ENCODE data around the gene TCF4.

The TCF4 gene

DNA sequence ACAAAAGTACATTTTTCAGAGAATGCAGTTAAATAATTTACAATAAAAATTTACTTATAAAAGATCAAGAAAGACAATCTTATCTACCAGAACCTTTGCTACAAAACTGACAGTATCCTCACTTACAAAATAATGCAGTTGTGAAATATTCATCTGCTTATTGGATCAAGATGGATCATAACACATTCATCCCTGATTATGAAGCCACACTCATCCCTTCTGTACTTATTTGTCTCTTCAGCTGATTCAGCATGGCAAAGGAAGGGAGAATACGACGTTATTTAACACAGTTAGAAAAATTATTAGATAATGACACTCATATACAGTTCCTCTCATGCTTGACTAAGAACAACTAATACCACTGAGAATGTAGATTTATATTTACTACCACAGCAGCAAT is 46.4 kb downstream of the TCF4 start:
- Histone ChIP-seq H3K4me3 (ENCODE audit: low read length) (no peak overlapping the region), H3K79me2 (ENCODE audit: low read length) (no peaks in the 10 kb centered on the region), H3K27ac (ENCODE audit: low read length) (no peak overlapping the region), H2AFZ (ENCODE audit: low read length) (no peak overlapping the region), H3K9ac (ENCODE audit: low read length) (no peak overlapping the region), H3K4me1 (ENCODE audit: low read length) (no peaks in the 10 kb centered on the region), H3K36me3 (replicated peaks; ENCODE audit: insufficient read depth, low read length) (no peaks in the 10 kb centered on the region), H3K27me3 (replicated peaks; ENCODE audit: insufficient read depth, low read length) (no peaks in the 10 kb centered on the region), H3F3A (ENCODE audit: insufficient read depth, low read length) (no peaks in the 10 kb centered on the region), H4K20me1 (ENCODE audit: insufficient read depth, low read length) (no peaks in the 10 kb centered on the region), H3K4me2 (ENCODE audit: low read depth, low read length) (no peak overlapping the region), H3K9me2 (replicated peaks; ENCODE audit: insufficient read depth, low read length) (no peaks in the 10 kb centered on the region), H3K9me3 (replicated peaks; ENCODE audit: insufficient read depth, low read length) (no peaks in the 10 kb centered on the region)
- DNase-seq, result no peak
- TF ChIP-seq EZH2 (optimal IDR thresholded peaks at IDR 0.05; ENCODE audit: low read depth, low read length) (no peak), EZH2phosphoT487 (IDR thresholded peaks at IDR 0.05; ENCODE audit: low read length) (no peak), CTCF (IDR thresholded peaks at IDR 0.05; ENCODE audit: low read length) (no peak)

DNA sequence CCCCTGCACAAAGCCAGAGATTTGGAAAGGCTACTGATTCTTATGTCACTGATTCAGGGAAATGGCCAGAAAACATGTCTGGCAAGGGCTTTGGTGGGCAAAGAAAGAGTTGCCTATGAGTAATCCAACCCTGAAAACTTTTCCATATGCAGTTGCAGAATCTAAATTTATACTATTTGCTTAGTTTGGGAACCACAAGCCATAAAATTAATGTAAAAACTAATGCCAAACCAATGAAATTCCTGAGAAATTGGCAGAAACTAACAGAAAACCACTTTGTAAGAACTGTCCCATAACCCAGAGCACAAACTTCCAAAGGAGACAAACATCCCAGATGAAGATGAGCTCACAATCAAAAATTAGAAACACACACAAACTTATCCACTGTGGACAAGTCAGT is 48.8 kb downstream of the TCF4 start:
- TF ChIP-seq CTCF (IDR thresholded peaks at IDR 0.05; ENCODE audit: low read length) (no peak), EZH2 (optimal IDR thresholded peaks at IDR 0.05; ENCODE audit: low read depth, low read length) (no peak), EZH2phosphoT487 (IDR thresholded peaks at IDR 0.05; ENCODE audit: low read length) (no peak)
- DNase-seq, result no peak
- Histone ChIP-seq H3K36me3 (replicated peaks; ENCODE audit: insufficient read depth, low read length) (no peaks in the 10 kb centered on the region), H3K27me3 (replicated peaks; ENCODE audit: insufficient read depth, low read length) (no peaks in the 10 kb centered on the region), H3K4me1 (ENCODE audit: low read length) (peaks cover 9% of the 10 kb centered on the region), H3K27ac (ENCODE audit: low read length) (no peak overlapping the region), H3K4me3 (ENCODE audit: low read length) (no peak overlapping the region), H3K9me3 (replicated peaks; ENCODE audit: insufficient read depth, low read length) (no peaks in the 10 kb centered on the region), H3K79me2 (ENCODE audit: low read length) (no peaks in the 10 kb centered on the region), H4K20me1 (ENCODE audit: insufficient read depth, low read length) (no peaks in the 10 kb centered on the region), H3K9me2 (replicated peaks; ENCODE audit: insufficient read depth, low read length) (no peaks in the 10 kb centered on the region), H2AFZ (ENCODE audit: low read length) (no peak overlapping the region), H3K4me2 (ENCODE audit: low read depth, low read length) (no peak overlapping the region), H3K9ac (ENCODE audit: low read length) (no peak overlapping the region), H3F3A (ENCODE audit: insufficient read depth, low read length) (peaks cover 6% of the 10 kb centered on the region)

DNA sequence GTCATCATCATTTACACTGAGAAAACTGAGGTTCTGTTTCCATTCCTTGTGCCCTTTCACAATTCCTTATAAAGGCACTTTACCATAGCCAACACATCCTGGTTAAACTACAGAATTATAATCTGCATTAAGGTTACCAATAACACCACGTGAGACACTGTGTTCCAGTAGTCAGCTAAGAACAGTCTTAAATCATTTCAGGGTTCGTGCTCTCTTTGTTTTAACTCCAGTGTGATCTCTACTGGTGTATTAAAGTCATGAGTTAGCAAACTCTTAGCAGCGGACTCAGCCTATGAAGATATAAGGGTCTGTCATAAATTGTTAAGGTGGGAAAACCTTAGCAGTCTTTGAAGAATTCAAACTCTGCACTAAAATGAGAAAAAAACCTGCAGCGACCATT is 53.0 kb downstream of the TCF4 start:
- H3F3A ChIP-seq (ENCODE audit: insufficient read depth, low read length), result peaks cover 9% of the 10 kb centered on the region
- H2AFZ ChIP-seq (ENCODE audit: low read length), result no peak overlapping the region
- no peak for TF ChIP-seq CTCF (IDR thresholded peaks at IDR 0.05; ENCODE audit: low read length)
- TF ChIP-seq EZH2 (optimal IDR thresholded peaks at IDR 0.05; ENCODE audit: low read depth, low read length), result no peak
- no peak for TF ChIP-seq EZH2phosphoT487 (IDR thresholded peaks at IDR 0.05; ENCODE audit: low read length)
- H3K79me2 ChIP-seq (ENCODE audit: low read length), result no peaks in the 10 kb centered on the region
- H3K9ac ChIP-seq (ENCODE audit: low read length), result no peak overlapping the region
- H3K36me3 ChIP-seq (replicated peaks; ENCODE audit: insufficient read depth, low read length), result no peaks in the 10 kb centered on the region
- H3K27ac ChIP-seq (ENCODE audit: low read length), result peak overlapping the region; percentile 64; the same call in 1 of the 2 replicates
- H3K9me2 ChIP-seq (replicated peaks; ENCODE audit: insufficient read depth, low read length), result no peaks in the 10 kb centered on the region
- no peaks in the 10 kb centered on the region for H3K9me3 ChIP-seq (replicated peaks; ENCODE audit: insufficient read depth, low read length)
- no peaks in the 10 kb centered on the region for H3K27me3 ChIP-seq (replicated peaks; ENCODE audit: insufficient read depth, low read length)
- peak overlapping the region; percentile 32 for H3K4me3 ChIP-seq (ENCODE audit: low read length)
- no peak for DNase-seq
- peak overlapping the region; percentile 57 for H3K4me2 ChIP-seq (ENCODE audit: low read depth, low read length)
- H3K4me1 ChIP-seq (ENCODE audit: low read length), result peaks cover 16% of the 10 kb centered on the region
- no peaks in the 10 kb centered on the region for H4K20me1 ChIP-seq (ENCODE audit: insufficient read depth, low read length)
